H1 (cell line): Measurements from ENCODE around the gene THAP11. TPM values are rescaled to one million over a fixed set of nuclear protein-coding genes. Genes with fewer than 3 reads are reported as not detected.

ENCODE experiments used
- CTCF ChIA-PET: fragments of 300-600 bp; sonication (Branson Sonifier 250); formaldehyde crosslinking; loops from one replicate; lab custom pipeline; 2021; ENCODE audit not compliant: partially characterized antibody; lab: Charles Lee
- POLR2A ChIA-PET: fragments of 300-600 bp; sonication (Branson Sonifier 250); formaldehyde crosslinking; loops from one replicate; lab custom pipeline; 2021; ENCODE audit warnings: inconsistent platforms; ENCODE audit not compliant: partially characterized antibody; lab: Charles Lee
- DNase-seq, 2 experiments: peaks; one replicate each; pipeline versions ENCODE4 v3.0.0 to v3.0.0-alpha.2; 2010 to 2022; ENCODE audit warnings: low spot score in 2 of 2, low read depth in 1 of 2, mixed read lengths in 1 of 2
- FAIRE-seq: peaks from 2 replicates; lab custom pipeline; 2011; peaks lifted over from hg19 to GRCh38; lab: Jason Lieb, UNC
- H2AFZ ChIP-seq: 2 replicates; pipeline ENCODE4 v1.8.1; 2012; ENCODE audit warnings: low read length, inconsistent platforms
- H2AK5ac ChIP-seq: 2 replicates; pipeline ENCODE4 v1.6.1; 2013; ENCODE audit warnings: low read depth, low read length
- H2BK120ac ChIP-seq: replicated peaks from 2 replicates; pipeline ENCODE3; 2013; ENCODE audit warnings: low read depth, low read length, inconsistent platforms
- H2BK12ac ChIP-seq: 2 replicates; pipeline ENCODE4 v1.6.1; 2013; ENCODE audit warnings: low read depth, low read length
- H2BK15ac ChIP-seq: 2 replicates; pipeline ENCODE4 v1.6.1; 2013; ENCODE audit warnings: low read length
- H2BK20ac ChIP-seq: 2 replicates; pipeline ENCODE4 v1.6.1; 2013; ENCODE audit warnings: low read length
- H2BK5ac ChIP-seq: 2 replicates; pipeline ENCODE4 v1.6.1; 2013; ENCODE audit warnings: low read depth, low read length
- H3K14ac ChIP-seq: 2 replicates; pipeline ENCODE4 v1.6.1; 2013; ENCODE audit warnings: inconsistent platforms; ENCODE audit not compliant: insufficient read length
- H3K18ac ChIP-seq: 2 replicates; pipeline ENCODE4 v1.6.1; 2013; ENCODE audit warnings: low read length; ENCODE audit errors: extremely low read depth
- H3K23ac ChIP-seq: 2 replicates; pipeline ENCODE4 v1.6.1; 2013; ENCODE audit warnings: inconsistent platforms; ENCODE audit not compliant: insufficient read length
- H3K23me2 ChIP-seq: 2 replicates; pipeline ENCODE4 v1.6.1; 2013; ENCODE audit warnings: low read depth, low read length
- H3K27ac ChIP-seq: 2 replicates; pipeline ENCODE4 v1.6.1; 2011; ENCODE audit warnings: low read depth, low read length, inconsistent platforms
- H3K27me3 ChIP-seq, 4 experiments: replicated peaks in 1 of 4; 1 replicate in 1 of 4; 2 replicates in 3 of 4; pipeline versions ENCODE4 v1.6.1 to v1.8.1; 2011 to 2013; ENCODE audit warnings: low read length in 3 of 4, mild to moderate bottlenecking in 3 of 4, inconsistent platforms in 2 of 4, mixed read lengths in 2 of 4, moderate library complexity in 1 of 4; ENCODE audit not compliant: control insufficient read depth in 3 of 4, insufficient read depth in 3 of 4; ENCODE audit errors: extremely low read depth in 1 of 4
- H3K36me3 ChIP-seq, 4 experiments: 2 replicates each; pipeline versions ENCODE4 v1.6.1 to v1.8.1; 2011 to 2013; ENCODE audit warnings: mild to moderate bottlenecking in 4 of 4, low read length in 3 of 4, moderate library complexity in 2 of 4, control low read depth in 1 of 4, inconsistent platforms in 1 of 4; ENCODE audit not compliant: insufficient read depth in 4 of 4, control insufficient read depth in 2 of 4
- H3K4ac ChIP-seq: replicated peaks from 2 replicates; pipeline ENCODE3; 2013; ENCODE audit warnings: low read length, low read depth, mixed read lengths, inconsistent platforms; ENCODE audit not compliant: insufficient read length
- H3K4me1 ChIP-seq, 4 experiments: replicated peaks in 1 of 4; 1 replicate in 1 of 4; 2 replicates in 3 of 4; pipeline versions ENCODE4 v1.6.1 to v1.8.1; 2011 to 2013; ENCODE audit warnings: low read length in 3 of 4, inconsistent platforms in 2 of 4, mixed read lengths in 1 of 4; ENCODE audit not compliant: insufficient read depth in 4 of 4, control insufficient read depth in 3 of 4
- H3K4me2 ChIP-seq, 2 experiments: 2 replicates each; pipeline versions ENCODE4 v1.6.1 to v1.8.1; 2011 to 2013; ENCODE audit warnings: low read depth in 2 of 2, low read length in 2 of 2, control low read depth in 1 of 2, inconsistent platforms in 1 of 2, mild to moderate bottlenecking in 1 of 2; ENCODE audit not compliant: insufficient read depth in 1 of 2
- H3K4me3 ChIP-seq, 4 experiments: fragments of 200-600, 300-600 bp in 1 of 4; sonication (generic), shearing (Covaris generic), sonication (Bioruptor Twin) in 1 of 4; 2 replicates each; pipeline versions ENCODE4 v1.5.1 to v1.8.1; 2011 to 2016; ENCODE audit warnings: low read length in 4 of 4, low read depth in 3 of 4, control low read depth in 2 of 4, inconsistent platforms in 2 of 4, mild to moderate bottlenecking in 2 of 4, mixed read lengths in 1 of 4, moderate library complexity in 1 of 4; ENCODE audit not compliant: insufficient read depth in 2 of 4; ENCODE audit errors: extremely low read depth in 1 of 4
- H3K56ac ChIP-seq: replicated peaks from 2 replicates; pipeline ENCODE3; 2013; ENCODE audit warnings: low read depth, mild to moderate bottlenecking, mixed read lengths, low read length, inconsistent platforms; ENCODE audit not compliant: insufficient read length
- H3K79me1 ChIP-seq: 2 replicates; pipeline ENCODE4 v1.6.1; 2013; ENCODE audit warnings: low read depth, low read length, control low read depth
- H3K79me2 ChIP-seq, 2 experiments: 2 replicates each; pipeline versions ENCODE4 v1.6.1 to v1.8.1; 2012 to 2013; ENCODE audit warnings: low read length in 2 of 2, mild to moderate bottlenecking in 2 of 2, inconsistent platforms in 1 of 2; ENCODE audit not compliant: insufficient read depth in 2 of 2, control insufficient read depth in 1 of 2
- H3K9ac ChIP-seq, 4 experiments: replicated peaks in 1 of 4; 1 replicate in 1 of 4; 2 replicates in 3 of 4; pipeline versions ENCODE4 v1.6.1 to v1.8.1; 2011 to 2013; ENCODE audit warnings: low read depth in 3 of 4, low read length in 3 of 4, control low read depth in 2 of 4, mild to moderate bottlenecking in 2 of 4, moderate library complexity in 2 of 4, inconsistent platforms in 1 of 4; ENCODE audit errors: extremely low read depth in 1 of 4
- H3K9me3 ChIP-seq, 2 experiments: 2 replicates each; pipeline versions ENCODE4 v1.6.1 to v1.8.1; 2012 to 2013; ENCODE audit warnings: mild to moderate bottlenecking in 2 of 2, moderate library complexity in 2 of 2, control low read depth in 1 of 2, inconsistent platforms in 1 of 2, low read depth in 1 of 2, low read length in 1 of 2, mixed read lengths in 1 of 2; ENCODE audit not compliant: insufficient read depth in 2 of 2
- H4K20me1 ChIP-seq, 2 experiments: replicated peaks in 1 of 2; 2 replicates each; pipeline versions ENCODE3 to v1.8.1; 2011 to 2013; ENCODE audit warnings: inconsistent platforms in 2 of 2, low read length in 2 of 2, mild to moderate bottlenecking in 1 of 2; ENCODE audit not compliant: insufficient read depth in 2 of 2, control insufficient read depth in 1 of 2
- H4K5ac ChIP-seq: 2 replicates; pipeline ENCODE4 v1.6.1; 2013; ENCODE audit warnings: low read length, low read depth, mixed read lengths, inconsistent platforms; ENCODE audit not compliant: insufficient read length
- H4K8ac ChIP-seq: 2 replicates; pipeline ENCODE4 v1.8.0; 2013; ENCODE audit warnings: mild to moderate bottlenecking, moderate library complexity, low read length, inconsistent platforms; ENCODE audit not compliant: insufficient read depth; ENCODE audit errors: extremely low read depth
- H4K91ac ChIP-seq: replicated peaks from 2 replicates; pipeline ENCODE3; 2013; ENCODE audit warnings: low read length, mixed read lengths, inconsistent platforms; ENCODE audit not compliant: insufficient read length
- HDAC2 ChIP-seq, 2 experiments: fragments of 300-600 bp in 1 of 2; sonication (generic) in 1 of 2; IDR thresholded peaks; 2 replicates each; pipeline ENCODE4 v1.6.1; 2011 to 2012; ENCODE audit warnings: low read depth in 2 of 2, low read length in 2 of 2, mild to moderate bottlenecking in 2 of 2, moderate library complexity in 2 of 2, borderline replicate concordance in 1 of 2, inconsistent platforms in 1 of 2
- HDAC6 ChIP-seq: IDR thresholded peaks from one replicate; pipeline ENCODE4 v1.7.1; 2012; ENCODE audit warnings: low read depth, mild to moderate bottlenecking, inconsistent platforms, low read length, moderate library complexity
- KDM4A ChIP-seq: IDR thresholded peaks from one replicate; pipeline ENCODE4 v1.7.1; 2012; ENCODE audit warnings: low read depth, mild to moderate bottlenecking, moderate library complexity, low read length, inconsistent platforms; ENCODE audit not compliant: severe bottlenecking
- SAP30 ChIP-seq: fragments of 300-600 bp; sonication (generic); IDR thresholded peaks from 2 replicates; pipeline ENCODE4 v1.7.1; 2012; ENCODE audit warnings: low read length, moderate library complexity, mild to moderate bottlenecking, inconsistent platforms; ENCODE audit not compliant: insufficient read depth, insufficient replicate concordance
- TAF7 ChIP-seq: optimal IDR thresholded peaks from 2 replicates; pipeline ENCODE3; 2011; ENCODE audit warnings: low read depth, mild to moderate bottlenecking, inconsistent platforms, low read length, moderate library complexity, borderline replicate concordance
- WGBS, 2 experiments: shearing (Covaris generic) in 1 of 2; methylation state at CpG; one replicate each; pipeline versions ENCODE4 v1.1.6 to v1.1.7; 2013 to 2015; ENCODE audit warnings: low lambda C conversion rate in 2 of 2, mixed read lengths in 2 of 2, inconsistent platforms in 1 of 2, low coverage in 1 of 2, missing lambda C conversion rate in 1 of 2; ENCODE audit not compliant: insufficient replicate concordance in 2 of 2, insufficient coverage in 1 of 2, insufficient read length in 1 of 2; ENCODE audit errors: extremely low coverage in 1 of 2, missing lambda C conversion rate in 1 of 2; 5-methylcytosine and 5-hydroxymethylcytosine counted together
- polyA plus RNA-seq, 7 experiments: library from polyadenylated mRNA; depleted of rRNA in 3 of 7; stranded (reverse) in 5 of 7; unstranded in 2 of 7; fragments of >200 nt in 5 of 7; fragments of 200-250 nt in 2 of 7; gene quantifications; 1 replicate in 5 of 7; 2 replicates in 1 of 7; 4 replicates in 1 of 7; pipeline versions ENCODE4 v1.2.1 to v1.2.3, GENCODE V29; 2011 to 2013; ENCODE audit warnings: missing spikeins in 2 of 7, mixed read lengths in 2 of 7
- total RNA-seq: library from RNA; stranded (reverse); fragmentation: NEBNext Ultra II Directional; extraction: Animal tissue kit (Norgen Biotek cat#: 25700); gene quantifications from 2 replicates; pipeline ENCODE4 v1.2.1, GENCODE V29; 2021
- TF ChIP-seq, protein P1 (sequence below): IDR thresholded peaks from 2 replicates; pipeline ENCODE4 v1.6.1; 2012; ENCODE audit warnings: inconsistent platforms

Gene THAP11
- total and polyA plus RNA-seq, 2 of the 8 experiments (the other 6 are each of a cell fraction or from before 2014, with no cell fraction given): 50.8 to 54.8 TPM

DNA sequence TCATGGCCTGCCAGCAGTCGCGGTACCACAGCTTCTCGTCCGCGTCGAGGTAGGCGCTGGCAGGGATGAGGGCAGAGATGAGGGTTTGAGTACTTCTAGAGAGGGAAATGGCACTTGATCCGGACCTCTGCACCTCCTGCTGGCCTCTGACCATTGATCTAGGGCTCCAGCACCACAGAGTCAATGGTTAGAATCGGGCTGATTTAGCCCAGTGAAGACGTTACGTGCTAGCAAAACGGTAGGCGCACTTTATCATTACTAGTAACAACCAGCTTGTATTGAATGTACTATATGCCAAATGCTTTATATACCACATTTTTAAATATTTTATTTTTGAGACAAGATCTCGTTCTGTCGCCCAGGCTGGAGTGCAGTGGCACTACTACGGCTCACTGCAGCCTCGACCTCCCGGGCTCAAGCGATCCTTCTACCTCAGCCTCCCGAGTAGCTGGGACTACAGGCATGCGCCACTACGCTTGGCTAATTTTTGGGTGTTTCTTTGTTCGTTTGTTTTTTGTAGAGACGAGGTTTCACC lies 34.9 kb upstream of the THAP11 start:
- POLR2A ChIA-PET: interaction anchor here (0.6 to 2.0 kb wide), 16 partner anchors 9 to 427 kb away, joined by 3 to 8 read pairs (median 4); partner anchors contain the start of gene NFATC3
- Histone ChIP-seq H3K56ac (no peak overlapping the region), H3K4me1 (peaks cover 4 to 9% (median 5%) of the 10 kb centered on the region in 4 experiments; a peak in 6 of 7 replicates), H3K4me3 (peak overlapping the region; percentile 95 to 98 (median 96)), H3K4ac (no peak overlapping the region), H3K36me3 (peaks cover 0 to 5% (median 0%) of the 10 kb centered on the region in 4 experiments; a peak in 3 of 8 replicates), H4K8ac (peak overlapping the region; percentile 88; the same call in 1 of the 2 replicates), H4K20me1 (peaks cover 0 to 3% of the 10 kb centered on the region in 2 experiments), H2BK12ac (no peak overlapping the region), H2AK5ac (no peak overlapping the region), H3K9ac (peak overlapping the region in 2 of 4 experiments; percentile 6 to 59; a peak in 3 of 7 replicates), H3K27ac (no peak overlapping the region), H3K4me2 (peak overlapping the region; percentile 93 to 96), H3K27me3 (no peaks in the 10 kb centered on the region), H2BK5ac (no peak overlapping the region), H3K9me3 (no peaks in the 10 kb centered on the region), H3K23ac (no peak overlapping the region), H2BK120ac (no peak overlapping the region), H3K23me2 (peaks cover 11% of the 10 kb centered on the region), H3K79me1 (peaks cover 9% of the 10 kb centered on the region; the same call in 1 of the 2 replicates), H3K14ac (no peak overlapping the region), H4K91ac (no peak overlapping the region), H4K5ac (no peak overlapping the region), H3K18ac (no peak overlapping the region), H2AFZ (peak overlapping the region; percentile 98), H2BK20ac (no peak overlapping the region), H2BK15ac (no peak overlapping the region), H3K79me2 (peaks cover 5 to 21% of the 10 kb centered on the region in 2 experiments; a peak in 3 of 4 replicates)
- no peak for DNase-seq
- WGBS, 2 experiments: 38% methylated on average over 24 of the region's 24 CpGs; no CpG with 5 or more reads in 1 of the 2 experiments
- no peak for FAIRE-seq
- CTCF ChIA-PET: interaction anchor here (0.8 to 3.0 kb wide), 13 partner anchors 9 to 286 kb away, joined by 3 to 29 read pairs (median 5); partner anchors contain the start of gene LCAT
- TF ChIP-seq KDM4A: peak; percentile 51
- TF ChIP-seq, protein P1, sequence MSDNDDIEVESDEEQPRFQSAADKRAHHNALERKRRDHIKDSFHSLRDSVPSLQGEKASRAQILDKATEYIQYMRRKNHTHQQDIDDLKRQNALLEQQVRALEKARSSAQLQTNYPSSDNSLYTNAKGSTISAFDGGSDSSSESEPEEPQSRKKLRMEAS: no peak
- TF ChIP-seq HDAC6: no peak
- peak in 1 of 2 experiments; percentile 88; a peak in 1 of 4 replicates for TF ChIP-seq HDAC2 (IDR thresholded peaks at IDR 0.05; ENCODE audit: borderline replicate concordance in 1 of 2, low read depth in 2 of 2, low read length in 2 of 2)
- TF ChIP-seq SAP30: peak; percentile 90
- TF ChIP-seq TAF7: no peak
